NCI-H1417 (cell line): Measurements from ENCODE around the gene CLEC4M.
"Not testable (repeated sequence)": the region's sequence is repeated elsewhere in the genome, so short reads cannot be mapped to it uniquely, and the experiment has no call there.

ENCODE experiments used
- DNase-seq, 3 experiments: peaks; one replicate each; lab custom pipeline; 2025; lab: John Stamatoyannopoulos, UW

CLEC4M gene

DNA sequence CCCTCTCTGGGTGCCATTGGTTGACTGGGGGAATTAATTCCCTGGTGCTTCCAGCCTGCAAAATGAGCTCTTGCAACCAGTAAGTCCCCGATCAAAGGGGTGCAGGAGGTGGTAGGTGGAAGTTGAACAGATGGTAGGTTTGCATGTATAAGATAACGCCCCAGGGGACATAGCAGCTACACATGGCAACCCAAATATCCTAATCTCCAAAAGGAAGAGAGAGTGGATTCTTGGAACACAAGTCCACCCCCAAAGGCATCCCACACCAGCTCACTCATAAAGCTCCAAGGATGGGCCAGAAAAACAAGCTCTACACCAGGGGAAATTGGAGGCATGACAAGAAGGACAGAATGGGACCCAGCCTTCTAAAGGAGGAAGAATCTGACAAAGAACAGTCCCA lies 20.5 kb upstream of the CLEC4M start:
- DNase-seq: no peak

- no peak for DNase-seq
These were observed 20.1 kb upstream of the CLEC4M start for GRCh38 chr19:7742991-7743390.

- no peak for DNase-seq
These were observed 19.6 kb upstream of the CLEC4M start for GRCh38 chr19:7743425-7743841.

DNA sequence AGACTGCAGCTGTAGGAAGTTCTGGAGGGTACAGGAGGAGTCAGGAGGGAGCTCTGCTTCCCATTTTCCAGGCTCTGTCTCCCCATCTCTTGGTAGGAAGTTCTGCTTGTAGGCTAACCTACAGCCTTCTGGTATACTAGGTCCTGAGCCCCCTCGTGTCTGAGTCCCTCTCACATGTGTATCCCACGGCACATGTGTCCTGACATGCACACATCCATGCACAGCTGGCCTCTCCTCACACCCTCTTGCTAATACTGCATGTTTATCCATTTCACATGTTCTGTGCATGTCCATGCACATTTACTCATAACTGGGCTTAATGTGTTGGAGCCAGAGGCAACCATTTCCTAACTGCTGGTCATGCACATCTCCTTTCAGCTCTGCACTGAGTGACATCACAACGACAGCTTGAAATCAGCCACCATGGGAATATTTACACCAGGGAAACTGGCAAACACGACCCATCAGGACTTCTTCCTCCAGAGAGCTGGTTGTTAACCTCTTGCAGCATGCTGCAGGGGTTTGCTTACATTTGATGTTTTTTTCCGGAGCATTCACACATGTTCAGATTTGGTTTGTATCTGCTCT lies 18.8 kb upstream of the CLEC4M start:
- DNase-seq: no peak

DNA sequence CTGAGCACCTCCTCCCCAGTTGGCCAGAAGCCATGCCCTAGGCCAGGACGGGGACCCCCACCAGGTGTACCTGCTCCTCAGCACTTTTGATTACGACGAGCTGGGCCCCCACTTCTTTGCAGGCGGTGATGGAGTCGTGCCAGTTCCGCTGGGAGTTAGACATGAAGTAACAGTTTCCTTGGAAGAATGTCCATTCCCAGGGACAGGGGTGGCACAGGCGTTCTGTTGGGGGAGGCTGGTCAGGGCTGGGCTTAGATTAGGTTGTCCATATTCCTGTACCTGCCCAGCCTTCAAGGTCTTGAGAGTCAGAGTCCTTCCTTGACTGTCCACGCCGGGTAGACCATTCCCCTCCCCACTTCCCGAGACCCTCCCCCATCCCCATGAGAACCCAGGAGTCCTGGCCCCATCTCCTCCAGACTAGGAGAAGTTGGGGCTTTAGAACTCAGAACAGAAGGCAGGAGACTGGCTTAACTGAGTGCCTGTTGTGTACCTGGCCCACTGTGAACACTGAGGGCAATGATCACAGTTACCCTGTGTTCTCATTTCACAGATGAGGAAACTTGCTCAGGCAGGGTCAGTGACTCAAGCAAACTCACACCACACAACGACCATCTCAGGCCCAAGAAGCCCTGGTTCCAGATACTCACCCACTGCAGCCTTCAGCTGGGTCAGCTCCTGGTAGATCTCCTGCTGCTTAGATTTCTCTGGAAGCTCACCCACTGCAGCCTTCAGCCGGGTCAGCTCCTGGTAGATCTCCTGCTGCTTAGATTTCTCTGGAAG lies 18.0 kb upstream of the CLEC4M start:
- DNase-seq: no peak

DNA sequence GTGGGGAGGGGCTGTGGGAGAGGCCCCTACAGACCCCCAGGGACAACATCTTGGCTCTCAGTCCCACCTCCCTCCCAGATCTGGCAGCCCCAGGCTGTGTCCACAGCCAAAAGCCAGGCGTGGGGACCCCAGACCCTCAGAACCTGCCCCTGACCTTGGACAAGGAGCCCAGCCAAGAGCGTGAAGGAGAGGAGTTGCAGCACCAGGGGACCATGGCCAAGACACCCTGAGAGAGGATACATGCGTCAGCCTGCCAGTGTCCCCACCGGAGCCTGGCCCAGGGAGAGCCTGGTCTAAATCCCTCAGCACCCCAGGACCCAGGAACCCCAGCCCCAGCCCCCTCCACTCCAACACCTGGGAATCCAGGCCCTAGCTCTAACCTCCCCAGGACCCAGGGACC lies 16.7 kb upstream of the CLEC4M start:
- DNase-seq: not testable (repeated sequence)

DNA sequence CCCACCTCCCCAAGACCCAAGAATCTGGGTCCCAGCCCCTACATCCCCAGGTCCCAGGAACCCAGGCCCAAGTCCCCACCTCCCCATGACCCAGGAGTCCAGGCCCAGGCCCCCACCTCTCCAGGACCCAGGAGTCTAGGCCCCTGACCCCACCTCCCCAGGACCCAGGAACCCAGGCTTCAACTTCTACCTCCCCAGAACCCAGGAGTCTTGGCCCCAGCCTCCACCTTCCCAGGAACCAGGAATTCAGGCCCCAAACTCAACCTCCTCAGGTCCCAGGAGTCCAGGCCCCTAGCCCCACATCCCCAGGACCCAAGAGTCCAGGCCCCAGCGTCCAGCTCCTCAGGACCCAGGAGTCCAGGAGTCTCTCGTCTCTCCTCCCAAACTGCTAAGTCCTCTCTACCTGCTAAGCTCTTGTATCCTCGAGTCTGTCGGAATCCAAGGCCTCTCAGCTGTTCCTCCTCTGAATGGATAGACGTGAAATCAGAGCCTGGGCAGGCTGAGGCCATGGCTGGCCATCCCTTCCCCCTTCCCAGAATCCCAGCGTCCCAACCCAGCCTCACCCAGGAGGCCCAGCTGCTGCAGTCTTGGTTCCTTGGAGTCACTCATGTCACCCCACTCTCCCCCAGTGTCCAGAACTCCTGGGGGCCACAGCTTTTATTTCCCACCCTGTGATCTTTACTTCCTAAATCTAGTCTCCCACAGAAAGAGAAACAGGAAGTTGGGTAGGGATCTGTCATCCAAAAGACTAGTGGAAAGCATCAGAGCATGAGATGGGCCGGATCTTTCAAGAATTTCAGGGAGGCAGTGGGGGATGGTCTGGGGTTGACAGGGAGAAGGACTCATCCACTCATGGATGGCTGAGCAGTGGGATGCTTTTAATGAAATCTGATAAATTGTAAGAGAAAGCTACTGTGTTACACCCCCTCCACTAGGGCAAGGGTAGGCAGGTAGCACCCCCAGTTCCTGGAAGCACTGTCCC lies 15.8 kb upstream of the CLEC4M start, which contains the start of gene CD209:
Gene CD209, minus strand, starts transcription at position 632 of the 982 bp plus-strand sequence. Its CDS starts 23 bp downstream, at position 609.
- no peak for DNase-seq

DNA sequence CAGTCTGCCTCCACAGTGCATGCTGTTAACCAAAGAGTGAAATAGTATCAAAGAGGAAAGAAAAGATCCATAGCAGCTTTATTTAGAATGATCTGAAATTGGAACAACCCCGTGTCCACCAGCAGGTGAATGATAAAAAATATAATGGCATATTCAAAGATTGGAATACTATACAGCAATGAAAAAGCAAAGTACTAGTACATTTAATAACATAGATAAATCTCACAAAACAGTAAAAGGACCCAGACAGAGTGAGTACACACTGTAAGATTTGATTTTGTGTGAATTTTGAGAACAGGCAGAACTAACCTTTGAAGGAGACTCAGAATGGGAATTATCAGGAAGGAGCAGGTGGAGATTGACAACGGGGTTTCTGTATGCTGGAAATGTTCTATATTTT lies 14.9 kb upstream of the CLEC4M start:
- no peak for DNase-seq

- DNase-seq: peak in 2 of 3 experiments; percentile 28 to 58
These were observed 14.3 kb upstream of the CLEC4M start for GRCh38 chr19:7748756-7749155.

GRCh38 chr19:7751157-7751783 lies 11.8 kb upstream of the CLEC4M start:
- no peak for DNase-seq

DNA sequence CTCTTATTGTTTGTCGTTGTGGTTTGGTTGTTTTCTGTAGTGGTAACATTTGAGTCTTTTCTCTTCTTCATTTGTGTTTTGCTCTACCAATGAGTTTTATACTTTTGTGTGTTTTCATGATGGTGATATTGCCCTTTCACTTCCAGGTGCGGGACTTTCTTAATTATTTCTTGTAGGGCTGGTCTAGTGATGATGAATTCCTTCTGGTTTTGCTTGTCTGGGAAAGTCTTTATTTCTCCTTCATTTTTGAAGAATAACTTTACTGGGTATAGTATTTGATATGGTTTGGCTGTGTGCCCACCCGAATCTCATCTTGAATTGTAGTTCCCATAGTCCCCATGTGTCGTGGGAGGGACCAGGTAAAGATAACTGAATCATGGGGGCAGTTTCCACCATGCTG lies 6.8 kb upstream of the CLEC4M start:
- no peak for DNase-seq

- DNase-seq: no peak
These were observed 5.7 kb upstream of the CLEC4M start for GRCh38 chr19:7757358-7757757.

- no peak for DNase-seq
These were observed 3.9 kb upstream of the CLEC4M start for GRCh38 chr19:7759156-7759555.

DNA sequence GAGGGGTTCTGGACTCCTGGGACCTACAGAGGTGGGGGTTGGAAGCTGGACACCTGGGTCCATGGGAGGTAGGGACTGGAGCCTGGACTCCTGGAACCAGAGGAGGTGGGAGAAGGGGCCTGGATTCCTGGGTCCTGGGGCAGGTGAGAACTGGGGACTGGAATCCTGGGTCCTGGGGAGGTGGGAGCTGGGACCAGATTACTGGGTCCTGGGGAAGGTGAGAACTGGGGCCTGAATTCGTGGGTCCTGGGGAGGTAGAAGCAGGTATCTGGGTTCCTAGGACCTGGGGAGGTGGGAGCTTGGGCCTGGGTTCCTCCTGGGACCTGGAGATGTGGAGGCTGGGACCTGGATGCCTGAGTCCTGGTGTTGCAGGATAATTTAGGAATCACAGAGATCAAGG lies 653 bp downstream of the CLEC4M start:
- no peak for DNase-seq

- not testable (repeated sequence) for DNase-seq
These were observed 1.1 kb downstream of the CLEC4M start for GRCh38 chr19:7764157-7764556.

DNA sequence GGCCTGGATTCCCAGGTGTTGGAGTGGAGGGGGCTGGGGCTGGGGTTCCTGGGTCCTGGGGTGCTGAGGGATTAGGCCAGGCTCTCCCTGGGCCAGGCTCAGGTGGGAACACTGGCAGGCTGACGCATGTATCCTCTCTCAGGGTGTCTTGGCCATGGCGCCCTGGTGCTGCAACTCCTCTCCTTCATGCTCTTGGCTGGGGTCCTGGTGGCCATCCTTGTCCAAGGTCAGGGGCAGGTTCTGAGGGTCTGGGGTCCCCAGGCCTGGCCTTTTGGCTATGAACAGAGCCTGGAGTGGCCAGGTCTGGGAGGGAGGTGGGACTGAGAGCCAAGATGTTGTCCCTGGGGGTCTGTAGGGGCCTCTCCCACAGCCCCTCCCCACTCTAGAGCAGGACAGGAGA lies 2.0 kb downstream of the CLEC4M start:
- not testable (repeated sequence) for DNase-seq

GRCh38 chr19:7766535-7766934 lies 3.5 kb downstream of the CLEC4M start:
- no peak for DNase-seq

DNA sequence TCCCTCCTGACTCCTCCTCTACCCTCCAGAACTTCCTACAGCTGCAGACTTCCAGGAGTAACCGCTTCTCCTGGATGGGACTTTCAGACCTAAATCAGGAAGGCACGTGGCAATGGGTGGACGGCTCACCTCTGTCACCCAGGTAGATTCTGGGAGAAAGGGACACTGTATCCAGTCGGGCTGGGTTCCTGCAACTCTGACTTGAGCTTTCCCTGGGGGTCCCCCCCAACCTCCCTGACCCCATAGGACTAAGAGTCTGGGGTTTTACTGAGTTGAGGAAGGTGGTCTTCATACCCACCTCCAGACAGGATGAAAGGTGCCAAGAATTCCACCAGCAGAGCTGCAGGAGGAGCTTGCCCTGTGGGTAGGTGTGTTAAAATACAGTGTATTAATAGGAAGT lies 4.4 kb downstream of the CLEC4M start:
- no peak for DNase-seq

GRCh38 chr19:7769171-7769570 lies 6.1 kb downstream of the CLEC4M start:
- DNase-seq: no peak

DNA sequence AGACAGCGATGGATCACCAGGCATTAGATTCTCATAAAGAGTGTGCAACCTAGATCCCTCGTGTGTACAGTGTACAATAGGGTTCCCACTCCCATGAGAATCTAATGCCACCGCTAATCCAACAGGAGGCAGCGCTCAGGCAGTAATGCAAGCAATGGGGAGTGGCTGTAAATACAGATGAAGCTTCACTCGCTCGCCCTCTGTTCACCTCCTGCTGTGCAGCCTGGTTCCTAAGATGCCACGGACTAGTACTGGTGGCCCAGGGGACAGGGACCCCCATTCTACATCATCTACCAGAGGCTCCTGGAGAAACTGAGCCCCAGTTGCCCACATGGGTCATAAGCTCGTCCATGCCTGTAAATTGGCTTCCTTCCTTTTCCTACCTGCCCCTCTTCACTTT lies 8.0 kb downstream of the CLEC4M start:
- DNase-seq: no peak

- no peak for DNase-seq
These were observed 9.8 kb downstream of the CLEC4M start for GRCh38 chr19:7772752-7773291.

- no peak for DNase-seq
These were observed 10.8 kb downstream of the CLEC4M start for GRCh38 chr19:7773841-7774240.
